ENCODE results near the gene RBMS1. TPM values are rescaled to one million over a fixed set of nuclear protein-coding genes. Genes with fewer than 3 reads are reported as not detected.
"Not testable (repeated sequence)": the region's sequence is repeated elsewhere in the genome, so short reads cannot be mapped to it uniquely, and the experiment has no call there.

Gene RBMS1
- total RNA-seq, 3 donors from 2014 or later = 9.7 to 58.3 (median 21.6) TPM

DNA sequence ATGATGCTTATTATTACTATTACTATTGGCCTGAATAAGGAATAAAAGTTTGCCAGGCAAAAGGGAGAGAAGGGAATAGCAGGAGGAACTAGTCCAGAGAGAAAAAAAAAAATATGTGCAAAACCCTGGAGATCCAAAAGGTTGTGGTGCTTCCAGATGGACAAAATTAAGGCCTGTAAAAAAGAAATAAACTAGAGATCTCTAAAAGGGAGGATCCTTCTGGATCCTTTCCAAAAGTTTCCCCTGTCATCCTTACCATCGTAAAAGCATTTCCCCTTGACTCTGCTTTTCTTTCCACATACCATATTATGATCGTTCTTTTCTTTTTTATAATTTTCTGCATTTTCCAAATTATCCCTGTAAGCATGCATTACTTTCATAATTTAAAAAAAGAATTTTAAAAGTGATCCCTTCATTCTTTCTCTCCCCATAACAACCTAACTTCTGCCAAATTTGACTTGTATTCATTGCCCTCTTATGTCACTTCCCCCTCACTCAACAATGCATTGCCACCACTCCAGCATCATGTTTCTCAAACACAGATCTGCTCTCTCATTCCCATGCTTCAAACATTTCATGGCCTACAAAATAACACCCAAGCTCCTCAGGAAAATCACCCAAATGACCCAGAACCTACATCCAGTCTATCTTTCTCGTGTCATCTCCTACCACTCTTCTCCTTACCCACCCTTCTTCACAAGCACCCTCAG, 40.3 kb downstream of the RBMS1 start:
- intact Hi-C loops (cut with DNase I, micrococcal nuclease) = no loop called here
- ATAC-seq = no peak
- Histone ChIP-seq H3K36me3 (ENCODE audit: low read depth) (no peaks in the 10 kb centered on the region), H3K9me3 (no peaks in the 10 kb centered on the region), H3K4me1 (ENCODE audit: low read depth) (peaks cover 4% of the 10 kb centered on the region), H3K4me3 (no peak overlapping the region)
- TF ChIP-seq, protein P1, sequence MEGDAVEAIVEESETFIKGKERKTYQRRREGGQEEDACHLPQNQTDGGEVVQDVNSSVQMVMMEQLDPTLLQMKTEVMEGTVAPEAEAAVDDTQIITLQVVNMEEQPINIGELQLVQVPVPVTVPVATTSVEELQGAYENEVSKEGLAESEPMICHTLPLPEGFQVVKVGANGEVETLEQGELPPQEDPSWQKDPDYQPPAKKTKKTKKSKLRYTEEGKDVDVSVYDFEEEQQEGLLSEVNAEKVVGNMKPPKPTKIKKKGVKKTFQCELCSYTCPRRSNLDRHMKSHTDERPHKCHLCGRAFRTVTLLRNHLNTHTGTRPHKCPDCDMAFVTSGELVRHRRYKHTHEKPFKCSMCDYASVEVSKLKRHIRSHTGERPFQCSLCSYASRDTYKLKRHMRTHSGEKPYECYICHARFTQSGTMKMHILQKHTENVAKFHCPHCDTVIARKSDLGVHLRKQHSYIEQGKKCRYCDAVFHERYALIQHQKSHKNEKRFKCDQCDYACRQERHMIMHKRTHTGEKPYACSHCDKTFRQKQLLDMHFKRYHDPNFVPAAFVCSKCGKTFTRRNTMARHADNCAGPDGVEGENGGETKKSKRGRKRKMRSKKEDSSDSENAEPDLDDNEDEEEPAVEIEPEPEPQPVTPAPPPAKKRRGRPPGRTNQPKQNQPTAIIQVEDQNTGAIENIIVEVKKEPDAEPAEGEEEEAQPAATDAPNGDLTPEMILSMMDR (IDR thresholded peaks at IDR 0.05) = no peak
- no peak for DNase-seq

DNA sequence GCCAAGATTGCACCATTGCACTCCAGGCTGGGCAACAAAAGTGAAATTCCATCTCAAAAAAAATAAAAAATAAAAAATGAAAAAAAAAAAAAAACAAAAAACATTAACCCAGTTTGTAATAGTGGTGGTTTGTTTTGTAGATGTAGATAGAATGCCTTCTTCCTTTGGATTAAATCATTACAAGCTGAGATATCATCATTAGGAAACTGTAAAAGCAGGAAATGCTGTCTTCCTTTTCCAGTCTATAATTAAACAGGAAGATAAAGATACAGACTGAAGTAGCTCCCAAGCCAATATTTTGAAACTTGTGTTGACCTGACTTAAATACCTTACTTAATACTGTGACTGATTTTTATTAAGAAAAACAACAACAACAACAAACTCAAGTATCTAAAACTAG, 43.1 kb downstream of the RBMS1 start:
- Histone ChIP-seq H3K36me3 (ENCODE audit: low read depth) (no peaks in the 10 kb centered on the region), H3K9me3 (no peaks in the 10 kb centered on the region), H3K4me1 (ENCODE audit: low read depth) (peaks cover 2% of the 10 kb centered on the region), H3K4me3 (no peak overlapping the region)
- intact Hi-C loops (cut with DNase I, micrococcal nuclease) = no loop called here
- DNase-seq = no peak
- TF ChIP-seq, protein P1 (IDR thresholded peaks at IDR 0.05) = no peak
- no peak for ATAC-seq

DNA sequence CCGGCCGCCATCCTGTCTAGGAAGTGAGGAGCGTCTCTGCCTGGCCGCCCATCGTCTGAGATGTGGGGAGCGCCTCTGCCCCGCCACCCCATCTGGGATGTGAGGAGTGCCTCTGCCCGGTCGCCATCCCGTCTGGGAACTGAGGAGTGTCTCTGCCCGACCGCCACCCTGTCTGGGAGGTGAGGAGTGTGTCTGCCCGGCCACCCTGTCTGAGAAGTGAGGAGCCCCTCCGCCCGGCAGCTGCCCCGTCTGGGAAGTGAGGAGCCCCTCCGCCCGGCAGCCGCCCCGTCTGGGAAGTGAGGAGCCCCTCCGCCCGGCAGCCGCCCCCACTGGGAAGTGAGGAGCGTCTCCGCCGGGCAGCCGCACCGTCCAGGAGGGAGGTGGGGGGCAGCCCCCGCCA, 44.8 kb downstream of the RBMS1 start:
- H3K4me1 ChIP-seq (ENCODE audit: low read depth); ATAC-seq; H3K4me3 ChIP-seq; DNase-seq; H3K9me3 ChIP-seq; H3K36me3 ChIP-seq (ENCODE audit: low read depth); intact Hi-C loops (cut with DNase I, micrococcal nuclease): not testable (repeated sequence)

DNA sequence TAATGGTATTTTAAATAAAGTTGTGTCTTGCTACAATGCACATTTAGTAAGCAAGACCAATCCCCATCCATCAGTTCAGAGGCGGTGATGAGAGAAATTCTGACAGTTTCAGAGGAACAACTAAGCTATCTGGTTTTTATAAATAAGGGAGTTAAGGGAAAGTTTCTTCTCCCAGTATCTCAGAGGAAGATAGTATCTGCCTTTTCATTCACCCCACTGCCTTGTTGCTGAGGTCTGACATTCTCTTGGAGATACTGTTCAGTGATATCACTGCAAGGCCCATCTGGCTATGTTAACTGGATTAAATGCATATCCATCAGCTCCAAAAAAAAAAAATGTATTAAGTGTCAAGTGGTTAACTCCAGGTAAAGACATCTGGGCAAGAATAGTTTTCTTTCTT, 47.9 kb downstream of the RBMS1 start:
- H3K4me3 ChIP-seq = no peak overlapping the region
- DNase-seq (no peak), ATAC-seq (no peak)
- no peaks in the 10 kb centered on the region for H3K36me3 ChIP-seq (ENCODE audit: low read depth)
- no peaks in the 10 kb centered on the region for H3K4me1 ChIP-seq (ENCODE audit: low read depth)
- intact Hi-C loops (cut with DNase I, micrococcal nuclease) = no loop called here
- TF ChIP-seq, protein P1 (IDR thresholded peaks at IDR 0.05) = no peak
- H3K9me3 ChIP-seq = no peaks in the 10 kb centered on the region

DNA sequence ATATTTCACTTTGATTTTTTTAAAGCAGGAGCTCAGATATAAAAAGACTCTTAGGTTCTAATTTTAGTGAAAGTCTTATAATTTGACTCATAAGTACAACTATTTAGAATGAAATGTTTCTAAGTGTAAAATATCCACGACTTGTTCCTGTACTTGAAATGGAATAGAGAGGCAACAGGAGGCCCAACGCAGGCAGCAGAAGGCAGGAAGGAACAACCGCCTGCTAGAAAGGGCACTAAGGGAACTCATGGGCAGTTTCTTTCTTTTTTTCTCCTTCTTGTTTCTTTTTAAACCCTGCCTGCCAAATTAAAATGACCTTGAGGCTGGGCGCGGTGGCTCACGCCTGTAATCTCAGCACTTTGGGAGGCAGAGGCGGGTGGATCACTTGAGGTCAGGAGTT, 51.0 kb downstream of the RBMS1 start:
- no peak overlapping the region for H3K4me3 ChIP-seq
- H3K36me3 ChIP-seq (ENCODE audit: low read depth) = no peaks in the 10 kb centered on the region
- H3K9me3 ChIP-seq = no peaks in the 10 kb centered on the region
- TF ChIP-seq, protein P1 (IDR thresholded peaks at IDR 0.05) = no peak
- no peak for DNase-seq
- ATAC-seq = no peak
- intact Hi-C loops (cut with DNase I, micrococcal nuclease) = no loop called here
- no peaks in the 10 kb centered on the region for H3K4me1 ChIP-seq (ENCODE audit: low read depth)

DNA sequence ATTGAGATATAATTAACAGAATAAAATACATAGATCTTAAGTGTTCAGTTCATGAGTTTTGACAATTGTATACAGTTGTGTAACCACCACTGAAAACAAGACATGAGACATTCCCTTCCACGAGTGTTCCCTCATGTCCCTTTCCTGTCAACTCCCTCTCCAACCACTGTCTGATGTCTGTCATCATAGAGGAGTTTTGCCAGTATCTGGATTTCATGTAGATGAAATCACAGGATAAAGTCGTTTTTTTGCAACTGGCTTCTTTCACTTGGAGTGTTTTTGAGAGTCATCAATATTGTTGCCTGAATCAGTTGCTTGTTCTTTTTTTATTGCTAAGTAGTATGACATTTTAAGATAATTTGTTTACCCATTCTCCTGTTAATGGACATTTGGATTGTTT, 52.7 kb downstream of the RBMS1 start:
- no peak for DNase-seq
- Histone ChIP-seq H3K36me3 (ENCODE audit: low read depth) (no peaks in the 10 kb centered on the region), H3K4me3 (no peak overlapping the region), H3K9me3 (no peaks in the 10 kb centered on the region), H3K4me1 (ENCODE audit: low read depth) (no peaks in the 10 kb centered on the region)
- TF ChIP-seq, protein P1 (IDR thresholded peaks at IDR 0.05) = no peak
- intact Hi-C loops (cut with DNase I, micrococcal nuclease) = no loop called here
- no peak for ATAC-seq

DNA sequence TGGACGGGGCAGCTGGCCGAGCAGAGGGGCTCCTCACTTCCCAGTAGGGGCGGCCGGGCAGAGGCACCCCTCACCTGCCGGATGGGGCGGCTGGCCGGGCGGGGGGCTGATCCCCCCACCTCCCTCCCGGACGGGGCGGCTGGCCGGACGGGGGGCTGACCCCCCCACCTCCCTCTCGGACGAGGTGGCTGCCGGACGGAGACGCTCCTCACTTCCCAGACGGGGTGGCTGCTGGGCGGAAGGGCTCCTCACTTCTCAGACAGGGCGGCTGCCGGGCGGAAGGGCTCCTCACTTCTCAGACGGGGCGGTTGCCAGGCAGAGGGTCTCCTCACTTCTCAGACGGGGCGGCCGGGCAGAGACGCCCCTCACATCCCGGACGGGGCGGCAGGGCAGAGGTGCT, 54.6 kb downstream of the RBMS1 start:
- H3K4me3 ChIP-seq; H3K9me3 ChIP-seq; ATAC-seq; H3K4me1 ChIP-seq (ENCODE audit: low read depth); DNase-seq; intact Hi-C loops (cut with DNase I, micrococcal nuclease); H3K36me3 ChIP-seq (ENCODE audit: low read depth): not testable (repeated sequence)

Data from mucosa of descending colon (tissue), 3 donors.